Cardiac muscle cell (in vitro differentiated cells and primary cell): ENCODE data around the gene HAUS5. TPM values are rescaled to one million over a fixed set of nuclear protein-coding genes. Genes with fewer than 3 reads are reported as not detected.

Experiments
- DNase-seq, 2 donors: peaks; one replicate each; pipeline versions ENCODE4 v3.0.0 to v3.0.0-alpha.2; 2010 to 2017; ENCODE audit warnings: low read depth in 1 of 2, low spot score in 1 of 2
- H3K27ac ChIP-seq: fragments of 200-600 bp; sonication (generic); 2 replicates; pipeline ENCODE4 v1.5.1; 2016
- H3K27me3 ChIP-seq: fragments of 200-600 bp; sonication (generic); 2 replicates; pipeline ENCODE4 v1.6.0; 2016; ENCODE audit warnings: control low read depth
- H3K36me3 ChIP-seq: fragments of 200-600 bp; sonication (generic); 2 replicates; pipeline ENCODE4 v1.5.1; 2016; ENCODE audit warnings: control low read depth
- H3K4me1 ChIP-seq: fragments of 200-600 bp; sonication (generic); 2 replicates; pipeline ENCODE4 v1.8.1; 2017; ENCODE audit warnings: low read depth, mild to moderate bottlenecking, mixed run types
- H3K4me3 ChIP-seq: fragments of 200-600 bp; sonication (generic); 2 replicates; pipeline ENCODE4 v1.5.1; 2016; ENCODE audit warnings: mild to moderate bottlenecking
- H3K9me3 ChIP-seq: fragments of 200-600 bp; sonication (generic); 2 replicates; pipeline ENCODE4 v1.5.1; 2017; ENCODE audit warnings: low read depth, mild to moderate bottlenecking, control low read depth
- polyA plus RNA-seq: library from polyadenylated mRNA; unstranded; fragments of >200 nt; fragmentation: Nextera tagmentation; extraction: Ambion mirVana; gene quantifications from 2 replicates; pipeline ENCODE4 v1.2.1, GENCODE V29; 2016
- total RNA-seq: library from RNA; depleted of rRNA; stranded (reverse); fragments of >200 nt; gene quantifications from 2 replicates; pipeline ENCODE4 v1.2.3, GENCODE V29; 2016
- TF ChIP-seq, protein P1 (sequence below): IDR thresholded peaks from 2 replicates; pipeline ENCODE4 v1.5.1; 2012; ENCODE audit warnings: low read depth, mild to moderate bottlenecking, low read length

The HAUS5 gene
- total and polyA plus RNA-seq, 2 experiments from 2014 or later, result 20.5 to 29.6 TPM

DNA sequence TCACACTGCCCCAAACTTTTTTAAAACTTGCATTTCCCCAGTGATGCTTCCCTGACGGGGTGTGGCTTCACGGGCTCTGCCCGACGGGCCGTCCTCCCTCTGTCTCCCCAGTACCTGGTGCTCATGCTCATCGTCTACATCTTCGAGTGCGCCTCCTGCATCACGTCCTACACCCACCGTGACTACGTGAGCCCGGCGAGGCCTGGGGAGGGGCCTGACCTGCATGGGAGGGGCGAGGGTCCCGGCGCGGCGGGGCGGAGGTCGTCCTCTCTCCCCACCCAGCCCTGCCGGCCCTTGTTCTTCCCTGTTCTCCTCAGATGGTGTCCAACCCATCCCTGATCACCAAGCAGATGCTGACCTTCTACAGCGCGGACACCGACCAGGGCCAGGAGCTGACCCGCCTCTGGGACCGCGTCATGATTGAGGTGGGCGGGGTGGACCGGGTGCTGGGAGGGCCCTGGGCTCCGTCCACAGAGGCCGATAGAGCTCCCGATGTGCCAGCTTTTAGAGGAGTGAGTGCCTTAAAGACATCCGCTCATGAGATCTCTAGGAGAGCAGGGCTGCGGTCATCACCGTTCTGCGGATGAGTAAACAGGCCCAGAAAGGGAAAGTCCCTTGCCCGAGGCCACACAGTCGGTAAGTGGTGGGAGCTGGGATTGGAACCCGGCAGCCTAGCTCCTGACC is 60.7 kb downstream of the HAUS5 start:
- DNase-seq, result peak; percentile 38 to 63

More for the DNA sequence above, 60.7 kb downstream of the HAUS5 start:
- no peaks in the 10 kb centered on the region for H3K36me3 ChIP-seq
- no peaks in the 10 kb centered on the region for H3K9me3 ChIP-seq
- no peaks in the 10 kb centered on the region for H3K4me1 ChIP-seq
- TF ChIP-seq, protein P1, sequence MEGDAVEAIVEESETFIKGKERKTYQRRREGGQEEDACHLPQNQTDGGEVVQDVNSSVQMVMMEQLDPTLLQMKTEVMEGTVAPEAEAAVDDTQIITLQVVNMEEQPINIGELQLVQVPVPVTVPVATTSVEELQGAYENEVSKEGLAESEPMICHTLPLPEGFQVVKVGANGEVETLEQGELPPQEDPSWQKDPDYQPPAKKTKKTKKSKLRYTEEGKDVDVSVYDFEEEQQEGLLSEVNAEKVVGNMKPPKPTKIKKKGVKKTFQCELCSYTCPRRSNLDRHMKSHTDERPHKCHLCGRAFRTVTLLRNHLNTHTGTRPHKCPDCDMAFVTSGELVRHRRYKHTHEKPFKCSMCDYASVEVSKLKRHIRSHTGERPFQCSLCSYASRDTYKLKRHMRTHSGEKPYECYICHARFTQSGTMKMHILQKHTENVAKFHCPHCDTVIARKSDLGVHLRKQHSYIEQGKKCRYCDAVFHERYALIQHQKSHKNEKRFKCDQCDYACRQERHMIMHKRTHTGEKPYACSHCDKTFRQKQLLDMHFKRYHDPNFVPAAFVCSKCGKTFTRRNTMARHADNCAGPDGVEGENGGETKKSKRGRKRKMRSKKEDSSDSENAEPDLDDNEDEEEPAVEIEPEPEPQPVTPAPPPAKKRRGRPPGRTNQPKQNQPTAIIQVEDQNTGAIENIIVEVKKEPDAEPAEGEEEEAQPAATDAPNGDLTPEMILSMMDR, result no peak
- H3K27ac ChIP-seq, result no peak overlapping the region
- H3K4me3 ChIP-seq, result peak overlapping the region; percentile 32
- H3K27me3 ChIP-seq, result peaks cover 21% of the 10 kb centered on the region

Other genes starting within 250 kb of the HAUS5 start
- gene GPR42, start 241.7 kb upstream of the HAUS5 start, total RNA-seq, result 0.33 and 0.42 TPM in 2 replicates
- gene GPR42, start 241.7 kb upstream of the HAUS5 start, polyA plus RNA-seq, result 0.32 TPM in 1 of 2 replicates, not detected in the other
- not detected in 2 replicates for gene FFAR2, start 164.5 kb upstream of the HAUS5 start, total RNA-seq
- not detected in 2 replicates for gene FFAR2, start 164.5 kb upstream of the HAUS5 start, polyA plus RNA-seq
- 0.60 TPM in 1 of 2 replicates, not detected in the other for gene KRTDAP, start 122.3 kb upstream of the HAUS5 start, total RNA-seq
- gene KRTDAP, start 122.3 kb upstream of the HAUS5 start, polyA plus RNA-seq, result 1.4 and 2.2 TPM in 2 replicates
- gene DMKN, start 99.1 kb upstream of the HAUS5 start, total RNA-seq, result 232 and 289 TPM in 2 replicates
- 220 and 329 TPM in 2 replicates for gene DMKN, start 99.1 kb upstream of the HAUS5 start, polyA plus RNA-seq
- gene SBSN, start 84.4 kb upstream of the HAUS5 start, total RNA-seq, result 0.15 TPM in 1 of 2 replicates, not detected in the other
- not detected in 2 replicates for gene SBSN, start 84.4 kb upstream of the HAUS5 start, polyA plus RNA-seq
- 0.46 TPM in 1 of 2 replicates, not detected in the other for gene GAPDHS, start 79.3 kb upstream of the HAUS5 start, total RNA-seq
- not detected in 2 replicates for gene GAPDHS, start 79.3 kb upstream of the HAUS5 start, polyA plus RNA-seq
- 95.9 and 149 TPM in 2 replicates for gene TMEM147, start 67.1 kb upstream of the HAUS5 start, total RNA-seq
- gene TMEM147, start 67.1 kb upstream of the HAUS5 start, polyA plus RNA-seq, result 186 and 260 TPM in 2 replicates
- gene ATP4A, start 49.1 kb upstream of the HAUS5 start, total RNA-seq, result 0.74 TPM in 1 of 2 replicates, not detected in the other
- gene ATP4A, start 49.1 kb upstream of the HAUS5 start, polyA plus RNA-seq, result 0.10 TPM in 1 of 2 replicates, not detected in the other
- not detected in 2 replicates for gene PMIS2, start 26.6 kb upstream of the HAUS5 start, total RNA-seq
- not detected in 2 replicates for gene PMIS2, start 26.6 kb upstream of the HAUS5 start, polyA plus RNA-seq
- 128 and 146 TPM in 2 replicates for gene RBM42, start 16.3 kb downstream of the HAUS5 start, total RNA-seq
- 161 and 170 TPM in 2 replicates for gene RBM42, start 16.3 kb downstream of the HAUS5 start, polyA plus RNA-seq
- 1.1 and 3.1 TPM in 2 replicates for gene ETV2, start 29.0 kb downstream of the HAUS5 start, total RNA-seq
- gene ETV2, start 29.0 kb downstream of the HAUS5 start, polyA plus RNA-seq, result 3.1 and 4.0 TPM in 2 replicates
- 817 and 1,352 TPM in 2 replicates for gene COX6B1, start 35.6 kb downstream of the HAUS5 start, total RNA-seq
- gene COX6B1, start 35.6 kb downstream of the HAUS5 start, polyA plus RNA-seq, result 1,159 and 1,609 TPM in 2 replicates
- gene UPK1A, start 53.8 kb downstream of the HAUS5 start, total RNA-seq, result 1.2 TPM in 1 of 2 replicates, not detected in the other
- 0.67 and 1.4 TPM in 2 replicates for gene UPK1A, start 53.8 kb downstream of the HAUS5 start, polyA plus RNA-seq
- not detected in 2 replicates for gene ZBTB32, start 91.8 kb downstream of the HAUS5 start, total RNA-seq
- 0.53 and 0.59 TPM in 2 replicates for gene ZBTB32, start 91.8 kb downstream of the HAUS5 start, polyA plus RNA-seq
- gene KMT2B, start 105.3 kb downstream of the HAUS5 start, total RNA-seq, result 18.2 and 38.1 TPM in 2 replicates
- gene KMT2B, start 105.3 kb downstream of the HAUS5 start, polyA plus RNA-seq, result 8.9 and 11.9 TPM in 2 replicates
- 1.5 and 2.6 TPM in 2 replicates for gene IGFLR1, start 129.7 kb downstream of the HAUS5 start, total RNA-seq
- 2.4 and 5.5 TPM in 2 replicates for gene IGFLR1, start 129.7 kb downstream of the HAUS5 start, polyA plus RNA-seq
- 30.3 and 40.2 TPM in 2 replicates for gene U2AF1L4, start 132.7 kb downstream of the HAUS5 start, total RNA-seq
- 45.5 and 61.7 TPM in 2 replicates for gene U2AF1L4, start 132.7 kb downstream of the HAUS5 start, polyA plus RNA-seq
- gene PSENEN, start 132.9 kb downstream of the HAUS5 start, total RNA-seq, result 43.7 and 65.4 TPM in 2 replicates
- 158 and 173 TPM in 2 replicates for gene PSENEN, start 132.9 kb downstream of the HAUS5 start, polyA plus RNA-seq
- gene LIN37, start 135.8 kb downstream of the HAUS5 start, total RNA-seq, result 16.0 and 16.8 TPM in 2 replicates
- gene LIN37, start 135.8 kb downstream of the HAUS5 start, polyA plus RNA-seq, result 11.4 and 16.3 TPM in 2 replicates
- gene HSPB6, start 144.3 kb downstream of the HAUS5 start, total RNA-seq, result 0.51 and 2.5 TPM in 2 replicates
- gene HSPB6, start 144.3 kb downstream of the HAUS5 start, polyA plus RNA-seq, result 0.76 and 2.6 TPM in 2 replicates
- gene PROSER3, start 145.4 kb downstream of the HAUS5 start, total RNA-seq, result 14.8 and 16.3 TPM in 2 replicates
- 28.9 and 35.7 TPM in 2 replicates for gene PROSER3, start 145.4 kb downstream of the HAUS5 start, polyA plus RNA-seq
- gene ARHGAP33, start 162.8 kb downstream of the HAUS5 start, total RNA-seq, result 10.9 and 47.4 TPM in 2 replicates
- 16.1 and 31.9 TPM in 2 replicates for gene ARHGAP33, start 162.8 kb downstream of the HAUS5 start, polyA plus RNA-seq
- gene PRODH2, start 200.1 kb downstream of the HAUS5 start, total RNA-seq, result 0.09 TPM in 1 of 2 replicates, not detected in the other
- gene PRODH2, start 200.1 kb downstream of the HAUS5 start, polyA plus RNA-seq, result not detected in 2 replicates
- 1.1 and 1.3 TPM in 2 replicates for gene NPHS1, start 239.8 kb downstream of the HAUS5 start, total RNA-seq
- 0.37 TPM in 1 of 2 replicates, not detected in the other for gene NPHS1, start 239.8 kb downstream of the HAUS5 start, polyA plus RNA-seq
- gene KIRREL2, start 244.2 kb downstream of the HAUS5 start, total RNA-seq, result 3.5 and 4.2 TPM in 2 replicates
- 3.2 and 3.7 TPM in 2 replicates for gene KIRREL2, start 244.2 kb downstream of the HAUS5 start, polyA plus RNA-seq